ENCODE results near the gene SKP2. TPM values are rescaled to one million over a fixed set of nuclear protein-coding genes. Genes with fewer than 3 reads are reported as not detected.

SKP2 gene
- total and polyA plus RNA-seq, 2 donors (not counting 3 experiments of a cell fraction or from before 2014, with no cell fraction given), result 12.5 to 40.9 TPM

DNA sequence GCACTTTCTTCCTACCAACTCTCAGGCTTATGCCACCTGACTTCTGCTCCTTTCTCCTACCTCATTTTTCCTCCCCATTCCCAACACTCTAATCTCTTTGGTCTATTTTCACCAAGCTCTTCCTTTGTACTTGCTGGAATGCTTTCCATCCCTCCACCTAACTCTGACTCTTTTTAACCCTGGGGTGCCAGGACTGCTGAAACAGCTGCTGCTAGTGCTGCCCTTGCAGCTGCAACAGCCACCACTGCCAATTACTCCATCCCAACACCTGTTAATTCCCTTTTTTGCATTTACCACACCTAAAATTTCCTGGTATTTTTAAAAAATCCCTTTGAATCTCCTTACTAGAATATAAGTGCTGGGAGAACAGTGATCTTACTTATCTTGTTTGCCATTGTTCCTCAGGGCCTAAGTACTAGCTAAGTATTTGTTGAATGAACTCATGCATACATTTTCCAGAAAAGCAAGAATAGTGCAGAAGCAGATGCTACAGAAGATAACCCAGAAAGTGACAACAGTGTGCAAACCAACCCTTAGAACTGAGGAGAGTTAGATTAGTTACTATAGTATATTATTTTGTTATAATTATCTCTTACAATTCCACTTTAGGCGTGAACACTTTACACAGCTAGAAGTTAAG, 78.4 kb downstream of the SKP2 start:
- no peaks in the 10 kb centered on the region for H4K20me1 ChIP-seq (replicated peaks; ENCODE audit: control insufficient read depth, extremely low read depth, insufficient read depth, low read length)
- no peak for FAIRE-seq
- POLR2A ChIA-PET, result no interaction called here

DNA sequence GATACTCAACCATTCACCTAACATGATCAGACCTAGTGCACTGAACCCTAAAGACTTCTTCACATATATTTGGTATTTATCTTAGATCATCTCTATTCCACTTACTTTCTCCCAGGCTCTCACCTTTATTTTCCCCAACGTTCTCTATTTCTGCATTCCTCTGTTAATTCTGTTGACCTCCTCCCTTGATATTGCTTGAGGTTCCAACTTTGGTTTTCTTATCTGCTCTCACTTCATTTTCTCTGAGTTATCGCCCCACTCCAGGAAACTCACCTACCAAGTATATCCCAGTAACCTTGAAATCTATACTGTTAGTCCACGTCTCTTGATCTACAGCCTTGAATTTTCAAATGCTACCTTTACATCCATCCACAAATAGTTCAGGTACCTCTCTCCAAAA, 80.6 kb downstream of the SKP2 start:
- H4K20me1 ChIP-seq (replicated peaks; ENCODE audit: control insufficient read depth, extremely low read depth, insufficient read depth, low read length), result no peaks in the 10 kb centered on the region
- no peaks in the 10 kb centered on the region for H3K9me1 ChIP-seq (replicated peaks; ENCODE audit: control insufficient read depth, extremely low read depth, insufficient read depth, low read length)
- no peak overlapping the region for H3K27ac ChIP-seq (ENCODE audit: insufficient read depth, low read depth, low read length)
- no peak overlapping the region for H2AFZ ChIP-seq (ENCODE audit: low read depth, low read length)
- ChIA-PET CTCF (no interaction called here), POLR2A (no interaction called here)
- no TSS peak for BruUV-seq (replicated peaks)
- no peak overlapping the region for H3K4me2 ChIP-seq (ENCODE audit: insufficient read depth, low read length)
- intact Hi-C loops (cut with micrococcal nuclease) (no loop called here), dilution Hi-C loops (cut with MboI; ENCODE audit: extremely low pct_ligation_motif_present, low sequenced_read_pairs) (no loop called here)
- H3K27me3 ChIP-seq (ENCODE audit: control insufficient read depth in 2 of 2, insufficient read depth in 2 of 2, low read length in 2 of 2), result no peaks in the 10 kb centered on the region
- H3K9ac ChIP-seq (replicated peaks; ENCODE audit: extremely low read depth, insufficient read depth, low read length), result no peak overlapping the region
- H3K79me2 ChIP-seq (ENCODE audit: control insufficient read depth, insufficient read depth, low read length), result peaks cover 4% of the 10 kb centered on the region
- TF ChIP-seq, protein P1, sequence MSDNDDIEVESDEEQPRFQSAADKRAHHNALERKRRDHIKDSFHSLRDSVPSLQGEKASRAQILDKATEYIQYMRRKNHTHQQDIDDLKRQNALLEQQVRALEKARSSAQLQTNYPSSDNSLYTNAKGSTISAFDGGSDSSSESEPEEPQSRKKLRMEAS (IDR thresholded peaks at IDR 0.05; ENCODE audit: insufficient read depth, insufficient read length), result no peak
- no peak for TF ChIP-seq POLR2A (IDR thresholded peaks at IDR 0.05; ENCODE audit: low read depth, low read length)
- TF ChIP-seq MYC (IDR thresholded peaks at IDR 0.05; ENCODE audit: low read depth, low read length), result no peak
- TF ChIP-seq FOS (IDR thresholded peaks at IDR 0.05; ENCODE audit: borderline replicate concordance, insufficient read depth, low read length), result no peak
- TF ChIP-seq JUN (IDR thresholded peaks at IDR 0.05; ENCODE audit: borderline replicate concordance, insufficient read depth, insufficient read length, low read depth), result no peak
- TF ChIP-seq POLR2AphosphoS5 (IDR thresholded peaks at IDR 0.05; ENCODE audit: insufficient read depth, low read depth, low read length), result no peak
- TF ChIP-seq GATA2 (IDR thresholded peaks at IDR 0.05; ENCODE audit: insufficient read depth, insufficient read length, low read depth, low read length), result no peak
- TF ChIP-seq EZH2 (IDR thresholded peaks at IDR 0.05; ENCODE audit: borderline replicate concordance, low read depth, low read length, severe bottlenecking), result no peak
- TF ChIP-seq, protein P2, sequence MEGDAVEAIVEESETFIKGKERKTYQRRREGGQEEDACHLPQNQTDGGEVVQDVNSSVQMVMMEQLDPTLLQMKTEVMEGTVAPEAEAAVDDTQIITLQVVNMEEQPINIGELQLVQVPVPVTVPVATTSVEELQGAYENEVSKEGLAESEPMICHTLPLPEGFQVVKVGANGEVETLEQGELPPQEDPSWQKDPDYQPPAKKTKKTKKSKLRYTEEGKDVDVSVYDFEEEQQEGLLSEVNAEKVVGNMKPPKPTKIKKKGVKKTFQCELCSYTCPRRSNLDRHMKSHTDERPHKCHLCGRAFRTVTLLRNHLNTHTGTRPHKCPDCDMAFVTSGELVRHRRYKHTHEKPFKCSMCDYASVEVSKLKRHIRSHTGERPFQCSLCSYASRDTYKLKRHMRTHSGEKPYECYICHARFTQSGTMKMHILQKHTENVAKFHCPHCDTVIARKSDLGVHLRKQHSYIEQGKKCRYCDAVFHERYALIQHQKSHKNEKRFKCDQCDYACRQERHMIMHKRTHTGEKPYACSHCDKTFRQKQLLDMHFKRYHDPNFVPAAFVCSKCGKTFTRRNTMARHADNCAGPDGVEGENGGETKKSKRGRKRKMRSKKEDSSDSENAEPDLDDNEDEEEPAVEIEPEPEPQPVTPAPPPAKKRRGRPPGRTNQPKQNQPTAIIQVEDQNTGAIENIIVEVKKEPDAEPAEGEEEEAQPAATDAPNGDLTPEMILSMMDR (IDR thresholded peaks at IDR 0.05; ENCODE audit: extremely low read depth in 1 of 2, insufficient read depth in 1 of 2, low read depth in 1 of 2, low read length in 2 of 2), result no peak
- H3K9me3 ChIP-seq (replicated peaks; ENCODE audit: control insufficient read depth, insufficient read depth, low read length), result no peaks in the 10 kb centered on the region
- H3K4me1 ChIP-seq (ENCODE audit: control insufficient read depth, extremely low read depth, insufficient read depth, low read length), result no peaks in the 10 kb centered on the region
- H3K4me3 ChIP-seq (replicated peaks in 1 of 3; ENCODE audit: insufficient read depth in 1 of 3, low read depth in 1 of 3, low read length in 3 of 3), result no peak overlapping the region
- no peaks in the 10 kb centered on the region for H3K36me3 ChIP-seq (ENCODE audit: control insufficient read depth in 2 of 2, extremely low read depth in 1 of 2, insufficient read depth in 2 of 2, low read length in 2 of 2)
- no peak for FAIRE-seq
- DNase-seq (ENCODE audit: low read depth, low spot score), result no peak

More for the DNA sequence above, 78.4 kb downstream of the SKP2 start:
- no peak overlapping the region for H3K4me3 ChIP-seq (replicated peaks in 1 of 3; ENCODE audit: insufficient read depth in 1 of 3, low read depth in 1 of 3, low read length in 3 of 3)
- H3K27me3 ChIP-seq (ENCODE audit: control insufficient read depth in 2 of 2, insufficient read depth in 2 of 2, low read length in 2 of 2), result no peaks in the 10 kb centered on the region
- H3K36me3 ChIP-seq (ENCODE audit: control insufficient read depth in 2 of 2, extremely low read depth in 1 of 2, insufficient read depth in 2 of 2, low read length in 2 of 2), result no peaks in the 10 kb centered on the region
- no TSS peak for BruUV-seq (replicated peaks)
- no peaks in the 10 kb centered on the region for H3K9me1 ChIP-seq (replicated peaks; ENCODE audit: control insufficient read depth, extremely low read depth, insufficient read depth, low read length)
- H3K27ac ChIP-seq (ENCODE audit: insufficient read depth, low read depth, low read length), result no peak overlapping the region
- DNase-seq (ENCODE audit: low read depth, low spot score), result no peak
- no peaks in the 10 kb centered on the region for H3K79me2 ChIP-seq (ENCODE audit: control insufficient read depth, insufficient read depth, low read length)
- CTCF ChIA-PET, result interaction anchor here (0.5 to 2.1 kb wide), 4 partner anchors 11 to 164 kb away, joined by 4 to 6 read pairs (median 5); partner anchors contain the start of gene NADK2
- no peaks in the 10 kb centered on the region for H3K9me3 ChIP-seq (replicated peaks; ENCODE audit: control insufficient read depth, insufficient read depth, low read length)
- no peak overlapping the region for H3K9ac ChIP-seq (replicated peaks; ENCODE audit: extremely low read depth, insufficient read depth, low read length)
- H3K4me2 ChIP-seq (ENCODE audit: insufficient read depth, low read length), result no peak overlapping the region
- dilution Hi-C loops (cut with MboI; ENCODE audit: extremely low pct_ligation_motif_present, low sequenced_read_pairs) (no loop called here), intact Hi-C loops (cut with micrococcal nuclease) (no loop called here)
- no peak for TF ChIP-seq JUN (IDR thresholded peaks at IDR 0.05; ENCODE audit: borderline replicate concordance, insufficient read depth, insufficient read length, low read depth)
- no peak for TF ChIP-seq GATA2 (IDR thresholded peaks at IDR 0.05; ENCODE audit: insufficient read depth, insufficient read length, low read depth, low read length)
- TF ChIP-seq, protein P2 (IDR thresholded peaks at IDR 0.05; ENCODE audit: extremely low read depth in 1 of 2, insufficient read depth in 1 of 2, low read depth in 1 of 2, low read length in 2 of 2), result no peak
- TF ChIP-seq EZH2 (IDR thresholded peaks at IDR 0.05; ENCODE audit: borderline replicate concordance, low read depth, low read length, severe bottlenecking), result no peak
- no peak for TF ChIP-seq POLR2AphosphoS5 (IDR thresholded peaks at IDR 0.05; ENCODE audit: insufficient read depth, low read depth, low read length)
- no peaks in the 10 kb centered on the region for H3K4me1 ChIP-seq (ENCODE audit: control insufficient read depth, extremely low read depth, insufficient read depth, low read length)
- no peak overlapping the region for H2AFZ ChIP-seq (ENCODE audit: low read depth, low read length)

Measured in endothelial cell of umbilical vein (primary cell).